Superior temporal gyrus (tissue), 1 donor: ENCODE results near the gene SLCO1B1.
"Not testable (repeated sequence)": the region's sequence is repeated elsewhere in the genome, so short reads cannot be mapped to it uniquely, and the experiment has no call there.

Experiments
- DNase-seq: peaks from one replicate; pipeline ENCODE4 v3.0.0-alpha.2; 2016; ENCODE audit errors: extremely low spot score

Gene SLCO1B1, protein sequence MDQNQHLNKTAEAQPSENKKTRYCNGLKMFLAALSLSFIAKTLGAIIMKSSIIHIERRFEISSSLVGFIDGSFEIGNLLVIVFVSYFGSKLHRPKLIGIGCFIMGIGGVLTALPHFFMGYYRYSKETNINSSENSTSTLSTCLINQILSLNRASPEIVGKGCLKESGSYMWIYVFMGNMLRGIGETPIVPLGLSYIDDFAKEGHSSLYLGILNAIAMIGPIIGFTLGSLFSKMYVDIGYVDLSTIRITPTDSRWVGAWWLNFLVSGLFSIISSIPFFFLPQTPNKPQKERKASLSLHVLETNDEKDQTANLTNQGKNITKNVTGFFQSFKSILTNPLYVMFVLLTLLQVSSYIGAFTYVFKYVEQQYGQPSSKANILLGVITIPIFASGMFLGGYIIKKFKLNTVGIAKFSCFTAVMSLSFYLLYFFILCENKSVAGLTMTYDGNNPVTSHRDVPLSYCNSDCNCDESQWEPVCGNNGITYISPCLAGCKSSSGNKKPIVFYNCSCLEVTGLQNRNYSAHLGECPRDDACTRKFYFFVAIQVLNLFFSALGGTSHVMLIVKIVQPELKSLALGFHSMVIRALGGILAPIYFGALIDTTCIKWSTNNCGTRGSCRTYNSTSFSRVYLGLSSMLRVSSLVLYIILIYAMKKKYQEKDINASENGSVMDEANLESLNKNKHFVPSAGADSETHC

DNA sequence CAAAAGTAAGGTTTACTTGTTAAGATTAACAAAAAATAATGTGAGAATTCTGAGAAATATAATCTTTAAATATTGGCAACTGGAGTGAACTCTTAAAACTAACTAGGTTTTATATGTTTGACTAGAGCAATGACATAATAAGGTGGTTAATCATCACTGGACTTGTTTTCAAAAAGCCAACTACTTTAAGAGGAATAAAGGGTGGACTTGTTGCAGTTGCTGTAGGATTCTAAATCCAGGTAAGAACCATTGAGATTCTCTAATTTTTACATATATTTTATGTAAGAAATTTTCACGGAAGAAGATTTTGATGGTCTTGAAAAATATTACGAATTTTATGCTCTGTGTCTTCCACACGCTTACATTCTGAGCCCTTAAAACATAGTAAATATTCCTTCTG, at the start of gene SLCO1B1:
Gene SLCO1B1, plus strand, starts transcription at position 197 of the 400 bp plus-strand sequence. CDS start 10,381 bp downstream, outside the sequence.
- DNase-seq = no peak

GRCh38 chr12:21084753-21085152, 46.2 kb upstream of the SLCO1B1 start:
- not testable (repeated sequence) for DNase-seq

DNA sequence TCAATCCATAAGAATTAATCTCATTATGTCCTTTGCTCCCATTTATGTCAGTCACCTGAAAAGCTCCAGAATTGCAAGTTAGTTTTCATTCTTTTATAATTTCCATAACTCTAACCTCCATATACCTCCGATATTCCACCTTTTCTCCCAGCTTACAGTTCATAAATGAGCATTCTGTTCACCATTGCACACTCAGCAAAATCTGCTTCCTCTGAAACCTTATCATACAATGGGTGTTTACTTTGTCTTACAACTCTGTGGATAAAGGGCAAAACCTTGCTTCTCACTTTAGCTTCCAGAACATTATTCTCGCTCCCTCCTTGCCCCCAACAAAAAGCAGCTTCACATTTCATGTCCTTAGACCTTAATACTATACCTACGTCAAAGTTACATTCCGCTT, 19.3 kb upstream of the SLCO1B1 start:
- no peak for DNase-seq

DNA sequence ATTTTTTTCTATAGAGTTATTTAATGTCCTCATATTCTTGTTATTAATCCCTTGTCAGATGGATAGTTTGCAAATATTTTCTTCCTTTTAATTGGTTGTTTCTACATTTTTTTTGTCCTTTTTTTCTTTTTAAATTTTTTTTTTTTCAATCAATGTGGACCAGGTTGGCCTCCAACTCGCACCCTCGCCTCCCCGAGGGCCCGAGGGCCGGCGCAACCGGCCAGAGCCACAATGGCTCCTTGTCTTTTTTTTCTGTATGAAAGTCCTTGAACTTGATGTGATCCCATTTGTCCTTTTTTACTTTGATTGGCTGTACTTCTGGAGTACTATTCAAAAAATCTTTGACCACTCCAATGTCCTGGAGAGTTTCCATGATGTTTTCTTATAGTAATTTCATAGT, 17.7 kb upstream of the SLCO1B1 start:
- DNase-seq = no peak

- no peak for DNase-seq
Observed at GRCh38 chr12:21117995-21118394, 13.0 kb upstream of the SLCO1B1 start.

- DNase-seq = no peak
Observed at GRCh38 chr12:21118760-21119159, 12.2 kb upstream of the SLCO1B1 start.

DNA sequence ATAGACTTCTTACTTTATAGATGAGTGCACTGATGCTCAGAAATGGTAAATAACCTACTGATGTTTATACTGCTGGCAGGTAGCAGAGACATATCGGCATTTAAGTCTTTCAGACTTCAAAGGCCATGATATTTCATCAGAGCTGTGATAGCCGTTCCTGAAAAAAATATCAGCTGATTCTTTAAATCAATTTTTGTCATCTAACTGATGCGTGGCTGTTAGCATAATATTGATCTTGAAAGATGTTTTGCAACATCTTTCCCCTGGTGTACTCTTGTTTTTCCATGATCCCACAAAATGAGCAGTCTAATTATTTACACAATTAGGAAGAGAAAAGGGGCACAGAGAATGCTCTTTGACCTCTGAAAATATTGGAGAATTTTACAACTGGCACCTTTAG, 1.6 kb upstream of the SLCO1B1 start:
- no peak for DNase-seq

GRCh38 chr12:21129906-21130305, 1.1 kb upstream of the SLCO1B1 start:
- DNase-seq = no peak

- not testable (repeated sequence) for DNase-seq
Observed at GRCh38 chr12:21137318-21137999, 6.5 kb downstream of the SLCO1B1 start.

GRCh38 chr12:21138016-21138415, 7.0 kb downstream of the SLCO1B1 start:
- no peak for DNase-seq

- no peak for DNase-seq
Observed at GRCh38 chr12:21144309-21144708, 13.3 kb downstream of the SLCO1B1 start.

GRCh38 chr12:21149861-21150260, 18.9 kb downstream of the SLCO1B1 start:
- DNase-seq = not testable (repeated sequence)

- DNase-seq = no peak
Observed at GRCh38 chr12:21151184-21151583, 20.2 kb downstream of the SLCO1B1 start.

DNA sequence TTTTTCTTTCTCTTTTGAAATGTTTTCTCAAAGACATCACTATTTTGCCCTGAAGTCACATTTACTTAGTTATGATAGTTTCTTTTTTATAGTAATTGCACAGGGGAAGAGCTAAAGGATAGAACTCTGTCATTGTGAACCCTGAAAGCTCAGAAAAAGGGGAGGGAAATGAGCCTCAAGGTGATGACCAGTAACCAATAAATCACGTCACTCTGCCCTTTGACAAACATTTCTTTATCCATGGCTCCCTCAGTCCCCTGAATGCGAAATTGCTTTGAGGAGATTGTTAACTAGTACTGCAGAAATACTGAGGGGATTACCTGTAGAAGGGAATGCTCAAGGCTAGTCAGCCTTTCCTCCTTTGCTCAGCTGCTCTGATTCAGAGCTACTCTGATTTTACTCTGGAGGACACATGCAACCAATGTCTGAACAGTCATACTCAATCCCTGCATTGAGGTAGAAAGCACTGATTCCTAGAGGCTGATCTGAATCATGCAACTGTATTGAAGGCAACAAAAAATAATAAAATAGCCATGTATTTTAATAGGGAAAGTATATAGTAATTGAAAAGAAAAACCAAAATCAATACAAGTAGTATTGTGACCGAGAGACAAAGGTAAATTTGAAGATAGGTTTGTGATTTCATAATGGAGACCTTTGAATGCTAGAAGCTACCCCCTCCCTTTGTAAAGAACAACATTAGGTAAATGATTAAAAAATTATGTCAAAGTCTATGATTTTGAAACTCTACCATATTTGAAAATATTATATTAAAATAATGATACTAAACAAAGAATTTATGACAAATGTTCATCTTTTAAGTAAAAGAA, 24.7 kb downstream of the SLCO1B1 start:
- DNase-seq = no peak

DNA sequence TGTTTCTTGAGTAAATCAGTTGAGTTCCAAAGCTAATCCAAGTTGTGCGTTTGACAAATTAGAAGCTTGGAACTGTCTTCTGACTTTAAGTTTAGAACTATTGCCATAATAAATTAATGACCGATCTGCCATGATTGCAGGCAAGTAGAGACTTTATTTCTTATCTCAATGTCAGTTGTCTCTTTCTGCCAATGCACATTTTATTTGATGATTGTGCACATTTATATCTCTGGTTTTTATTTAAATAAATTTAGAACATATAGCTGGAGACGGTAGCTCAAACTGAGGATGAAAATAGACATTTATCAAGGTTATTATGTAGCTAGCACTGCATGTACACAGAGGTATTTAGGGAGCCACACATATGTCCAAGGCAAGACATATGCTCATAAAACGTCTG, 34.1 kb downstream of the SLCO1B1 start:
- DNase-seq = no peak

DNA sequence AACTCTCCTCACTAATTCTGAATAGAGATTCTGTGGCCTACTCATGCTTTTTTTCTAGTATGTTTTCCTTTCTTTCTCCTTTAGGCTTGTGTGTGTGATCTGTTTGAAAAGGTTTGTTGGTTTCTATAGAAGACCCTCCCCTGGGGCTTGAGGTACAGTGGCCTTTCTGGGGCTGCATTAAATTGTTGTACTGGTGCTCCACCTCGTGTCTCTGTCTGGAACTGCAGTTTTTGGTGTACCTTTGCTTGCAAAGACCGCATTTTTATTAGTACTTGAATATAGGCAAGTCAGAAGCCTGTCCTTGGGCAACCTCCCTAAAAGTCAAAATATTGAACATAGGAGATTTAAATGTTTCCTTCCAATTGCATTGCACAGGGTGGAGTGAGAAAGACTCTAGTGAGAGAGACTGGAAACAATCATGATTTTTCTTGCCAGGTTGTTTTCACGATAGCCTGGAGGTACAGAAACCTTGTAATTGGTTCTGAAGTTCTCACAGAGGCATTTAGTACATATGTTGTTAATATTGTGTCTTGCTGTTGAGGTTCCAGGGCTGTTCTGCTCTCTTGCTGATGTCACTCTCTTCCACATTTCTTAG, 39.0 kb downstream of the SLCO1B1 start:
- no peak for DNase-seq

DNA sequence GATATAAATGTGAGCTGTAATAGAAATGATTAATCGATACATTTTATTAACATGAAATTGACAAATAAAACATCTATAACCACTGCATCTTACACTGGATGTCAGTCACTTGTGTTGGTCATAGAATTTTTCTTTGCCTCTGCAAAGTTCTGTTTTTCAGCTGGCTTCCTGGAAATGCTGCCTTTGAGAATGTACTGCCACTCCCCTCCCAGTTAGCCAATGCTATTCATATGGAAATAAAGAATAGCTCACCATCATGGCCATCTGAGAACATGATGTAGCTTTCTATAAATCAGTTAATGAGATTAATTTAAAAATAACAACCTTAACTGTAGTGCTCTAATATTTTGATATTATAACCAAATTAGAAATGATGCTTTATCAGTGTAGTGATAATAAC, 41.1 kb downstream of the SLCO1B1 start:
- DNase-seq = no peak

GRCh38 chr12:21183721-21184275, 52.8 kb downstream of the SLCO1B1 start:
- no peak for DNase-seq

- no peak for DNase-seq
Observed at GRCh38 chr12:21190016-21190415, 59.0 kb downstream of the SLCO1B1 start.

GRCh38 chr12:21214433-21214832, 83.4 kb downstream of the SLCO1B1 start:
- not testable (repeated sequence) for DNase-seq

GRCh38 chr12:21219206-21219605, 88.2 kb downstream of the SLCO1B1 start:
- no peak for DNase-seq
